Trophoblast cell (in vitro differentiated cells and primary cell): ENCODE data around the gene XPR1.

Source experiments
- DNase-seq, 2 donors: peaks; one replicate each; pipeline ENCODE4 v3.0.0-alpha.2; 2016
- H2AFZ ChIP-seq: 2 replicates; pipeline ENCODE4 v1.6.1; 2013; ENCODE audit warnings: low read length, moderate library complexity, mild to moderate bottlenecking; ENCODE audit not compliant: insufficient read depth, poor library complexity
- H2AK5ac ChIP-seq: 2 replicates; pipeline ENCODE4 v1.6.1; 2013; ENCODE audit warnings: mild to moderate bottlenecking, low read length
- H2BK120ac ChIP-seq: 2 replicates; pipeline ENCODE4 v1.6.1; 2013; ENCODE audit warnings: low read length, mild to moderate bottlenecking, moderate library complexity; ENCODE audit not compliant: insufficient read depth, poor library complexity
- H2BK12ac ChIP-seq: 2 replicates; pipeline ENCODE4 v1.6.1; 2013; ENCODE audit warnings: mild to moderate bottlenecking, low read length, moderate library complexity
- H2BK5ac ChIP-seq: 2 replicates; pipeline ENCODE4 v1.6.1; 2013; ENCODE audit warnings: low read length, low read depth, moderate library complexity, mild to moderate bottlenecking; ENCODE audit not compliant: poor library complexity
- H3K14ac ChIP-seq: 2 replicates; pipeline ENCODE4 v1.6.1; 2013; ENCODE audit warnings: mild to moderate bottlenecking, low read length
- H3K18ac ChIP-seq: 2 replicates; pipeline ENCODE4 v1.6.1; 2013; ENCODE audit warnings: mild to moderate bottlenecking, low read length
- H3K23ac ChIP-seq: 2 replicates; pipeline ENCODE4 v1.6.1; 2013; ENCODE audit warnings: low read length
- H3K27ac ChIP-seq: 2 replicates; pipeline ENCODE4 v1.5.1; 2013; ENCODE audit warnings: low read depth, mild to moderate bottlenecking, inconsistent platforms, low read length, moderate library complexity
- H3K27me3 ChIP-seq: 2 replicates; pipeline ENCODE4 v1.6.1; 2013; ENCODE audit warnings: inconsistent platforms, mild to moderate bottlenecking, low read length, moderate library complexity; ENCODE audit not compliant: insufficient read depth
- H3K36me3 ChIP-seq, 2 experiments: 1 replicate in 1 of 2; 2 replicates in 1 of 2; pipeline ENCODE4 v1.6.1; 2013; ENCODE audit warnings: low read length in 2 of 2, mild to moderate bottlenecking in 2 of 2, moderate library complexity in 1 of 2; ENCODE audit not compliant: insufficient read depth in 2 of 2, control insufficient read depth in 1 of 2
- H3K4ac ChIP-seq: 2 replicates; pipeline ENCODE4 v1.6.1; 2013; ENCODE audit warnings: low read depth, mild to moderate bottlenecking, low read length, moderate library complexity
- H3K4me1 ChIP-seq, 2 experiments: 1 replicate in 1 of 2; 2 replicates in 1 of 2; pipeline ENCODE4 v1.6.1; 2013; ENCODE audit warnings: low read length in 2 of 2, mild to moderate bottlenecking in 2 of 2, moderate library complexity in 1 of 2; ENCODE audit not compliant: insufficient read depth in 2 of 2, control insufficient read depth in 1 of 2
- H3K4me2 ChIP-seq: 2 replicates; pipeline ENCODE4 v1.6.1; 2013; ENCODE audit warnings: inconsistent platforms, mild to moderate bottlenecking, low read length, moderate library complexity
- H3K4me3 ChIP-seq: 2 replicates; pipeline ENCODE4 v1.5.1; 2013; ENCODE audit warnings: mild to moderate bottlenecking, low read depth, low read length, inconsistent platforms
- H3K79me1 ChIP-seq: one replicate; pipeline ENCODE4 v1.6.1; 2013; ENCODE audit warnings: low read length
- H3K79me2 ChIP-seq: 2 replicates; pipeline ENCODE4 v1.6.1; 2013; ENCODE audit warnings: low read length, mild to moderate bottlenecking; ENCODE audit not compliant: control insufficient read depth, insufficient read depth, poor library complexity
- H3K9ac ChIP-seq: 2 replicates; pipeline ENCODE4 v1.6.1; 2013; ENCODE audit warnings: mild to moderate bottlenecking, low read length
- H3K9me3 ChIP-seq: 2 replicates; pipeline ENCODE4 v1.6.1; 2013; ENCODE audit warnings: low read depth, mild to moderate bottlenecking, control low read depth, inconsistent platforms, low read length; ENCODE audit not compliant: insufficient read depth
- H4K12ac ChIP-seq: 2 replicates; pipeline ENCODE4 v1.6.1; 2013; ENCODE audit warnings: low read depth, mild to moderate bottlenecking, low read length, moderate library complexity
- H4K8ac ChIP-seq: 2 replicates; pipeline ENCODE4 v1.6.1; 2013; ENCODE audit warnings: low read depth, mild to moderate bottlenecking, low read length, moderate library complexity
- H4K91ac ChIP-seq: one replicate; pipeline ENCODE4 v1.6.1; 2013; ENCODE audit warnings: low read depth, mild to moderate bottlenecking, low read length, moderate library complexity
- WGBS: extraction: QIAGEN DNeasy Blood & Tissue Kit; methylation state at CpG from one replicate; pipeline ENCODE4 v1.1.7; 2013; ENCODE audit warnings: missing lambda C conversion rate; ENCODE audit not compliant: insufficient read length, insufficient coverage; ENCODE audit errors: extremely low coverage; 5-methylcytosine and 5-hydroxymethylcytosine counted together

The XPR1 gene

GRCh38 chr1:180845352-180845751 is 213.5 kb downstream of the XPR1 start:
- H3K4me2 ChIP-seq: no peak overlapping the region
- no peaks in the 10 kb centered on the region for H3K79me2 ChIP-seq
- no peak for DNase-seq
- no peak overlapping the region for H3K14ac ChIP-seq
- no peak overlapping the region for H3K4me3 ChIP-seq
- no peak overlapping the region for H4K8ac ChIP-seq
- H3K36me3 ChIP-seq: no peaks in the 10 kb centered on the region
- H2BK120ac ChIP-seq: no peak overlapping the region
- H3K23ac ChIP-seq: no peak overlapping the region
- H2AK5ac ChIP-seq: no peak overlapping the region
- H3K27me3 ChIP-seq: no peaks in the 10 kb centered on the region
- WGBS: no CpG with 5 or more reads among the region's 1 CpG
- no peak overlapping the region for H3K9ac ChIP-seq
- no peak overlapping the region for H3K27ac ChIP-seq
- H3K9me3 ChIP-seq: no peaks in the 10 kb centered on the region
- no peaks in the 10 kb centered on the region for H3K4me1 ChIP-seq
- H2BK5ac ChIP-seq: no peak overlapping the region
- H4K12ac ChIP-seq: no peak overlapping the region
- H2BK12ac ChIP-seq: no peak overlapping the region
- no peak overlapping the region for H4K91ac ChIP-seq
- no peak overlapping the region for H3K18ac ChIP-seq
- H2AFZ ChIP-seq: no peak overlapping the region
- H3K4ac ChIP-seq: no peak overlapping the region
- no peaks in the 10 kb centered on the region for H3K79me1 ChIP-seq

- Histone ChIP-seq H4K8ac (no peak overlapping the region), H3K23ac (no peak overlapping the region), H2AK5ac (no peak overlapping the region), H3K14ac (no peak overlapping the region), H3K36me3 (no peaks in the 10 kb centered on the region), H2AFZ (no peak overlapping the region), H3K18ac (no peak overlapping the region), H3K27ac (no peak overlapping the region), H2BK12ac (no peak overlapping the region), H2BK120ac (no peak overlapping the region), H3K4me1 (no peaks in the 10 kb centered on the region), H3K79me2 (no peaks in the 10 kb centered on the region), H3K4me3 (no peak overlapping the region), H4K12ac (no peak overlapping the region), H3K79me1 (no peaks in the 10 kb centered on the region), H3K9ac (no peak overlapping the region), H3K4ac (no peak overlapping the region), H3K4me2 (no peak overlapping the region), H2BK5ac (no peak overlapping the region), H3K9me3 (no peaks in the 10 kb centered on the region), H4K91ac (no peak overlapping the region), H3K27me3 (no peaks in the 10 kb centered on the region)
- DNase-seq: no peak
Observed at GRCh38 chr1:180848191-180848590, 216.4 kb downstream of the XPR1 start.

DNA sequence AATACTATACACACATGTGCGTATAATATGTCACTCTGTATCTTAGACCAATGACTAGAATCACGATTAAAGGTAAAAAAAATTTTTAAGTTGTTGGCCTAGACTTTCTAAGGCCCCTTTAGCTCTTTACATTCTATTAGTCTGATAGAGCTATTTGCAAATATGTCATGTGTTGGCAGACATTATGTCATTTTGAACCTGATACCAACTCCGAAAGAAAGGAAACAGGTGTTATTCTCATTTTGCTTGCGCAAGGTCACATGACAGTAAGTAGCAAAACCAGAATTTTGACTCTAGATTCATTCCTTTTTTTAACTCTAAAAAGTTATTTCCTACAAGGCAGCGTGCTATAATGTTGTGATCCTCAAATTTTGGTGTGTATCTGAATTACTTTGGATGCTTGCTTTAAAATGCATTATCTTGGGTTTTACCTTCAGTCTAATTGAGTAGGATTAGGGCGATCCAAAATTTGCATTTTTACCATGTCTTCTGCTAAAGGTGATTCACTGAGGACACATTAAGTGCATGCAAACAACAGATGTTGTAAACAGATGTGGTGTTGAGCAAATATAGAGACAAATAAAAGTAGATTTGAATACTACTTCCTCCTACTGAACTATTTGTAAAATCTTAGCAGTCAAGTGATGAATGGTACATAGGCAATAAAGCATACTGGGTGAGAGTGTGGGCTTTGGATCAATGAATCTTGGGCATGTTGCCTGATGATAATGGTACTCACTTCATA is 217.4 kb downstream of the XPR1 start:
- Histone ChIP-seq H4K91ac (no peak overlapping the region), H3K79me2 (no peaks in the 10 kb centered on the region), H3K27me3 (no peaks in the 10 kb centered on the region), H2BK12ac (no peak overlapping the region), H2BK120ac (no peak overlapping the region), H3K9ac (no peak overlapping the region), H4K12ac (no peak overlapping the region), H3K79me1 (no peaks in the 10 kb centered on the region), H3K36me3 (no peaks in the 10 kb centered on the region), H3K14ac (no peak overlapping the region), H3K4me2 (no peak overlapping the region), H3K23ac (no peak overlapping the region), H3K18ac (no peak overlapping the region), H2BK5ac (no peak overlapping the region), H3K4me3 (no peak overlapping the region), H2AFZ (no peak overlapping the region), H2AK5ac (no peak overlapping the region), H3K9me3 (no peaks in the 10 kb centered on the region), H4K8ac (no peak overlapping the region), H3K27ac (no peak overlapping the region), H3K4ac (no peak overlapping the region), H3K4me1 (no peaks in the 10 kb centered on the region)
- DNase-seq: peak; percentile 3 to 52
- WGBS: no CpG with 5 or more reads among the region's 6 CpGs

DNA sequence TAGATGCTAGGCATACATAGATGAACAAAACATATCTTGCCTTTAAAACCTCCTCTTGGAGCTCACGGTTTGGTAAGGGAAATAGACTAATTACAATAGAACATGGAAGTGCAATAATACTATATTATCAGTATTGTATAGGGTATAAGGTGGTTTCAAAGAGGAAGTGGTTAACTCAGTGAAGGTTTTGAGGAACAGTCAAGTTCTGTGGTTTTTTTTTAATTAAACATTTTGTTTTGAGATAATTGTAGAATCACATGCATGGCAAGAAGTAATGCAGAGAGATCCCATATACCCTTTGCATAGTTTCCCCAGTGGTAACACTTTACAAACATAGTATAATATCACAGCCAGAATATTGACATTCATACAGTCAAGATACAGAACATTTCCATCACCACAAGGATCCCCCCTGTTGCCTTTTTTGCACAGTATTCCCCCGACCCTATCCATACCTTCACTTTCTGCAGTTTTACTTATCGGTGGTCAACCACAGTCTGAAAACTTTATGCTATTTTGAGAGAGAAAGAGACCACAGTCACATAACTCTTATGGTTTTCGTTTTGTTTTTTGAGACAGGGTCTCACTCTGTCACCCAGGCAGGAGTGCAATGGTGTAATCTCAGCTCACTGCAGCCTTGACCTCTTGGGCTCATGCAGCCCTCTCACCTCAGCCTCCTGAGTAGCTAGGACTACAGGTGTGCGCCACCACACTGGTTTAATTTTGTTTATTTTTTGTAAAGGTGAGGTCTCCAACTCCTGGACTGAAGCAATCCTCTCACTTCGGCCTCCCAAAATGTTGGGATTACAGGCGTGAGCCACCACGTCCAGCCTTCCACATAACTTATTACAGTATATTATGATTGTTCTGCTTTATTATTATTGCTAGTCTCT is 220.4 kb downstream of the XPR1 start:
- Histone ChIP-seq H3K79me2 (no peaks in the 10 kb centered on the region), H3K9me3 (no peaks in the 10 kb centered on the region), H2AK5ac (no peak overlapping the region), H3K27me3 (no peaks in the 10 kb centered on the region), H2AFZ (no peak overlapping the region), H3K4me2 (no peak overlapping the region), H3K9ac (no peak overlapping the region), H3K27ac (no peak overlapping the region), H3K4me3 (no peak overlapping the region), H2BK5ac (no peak overlapping the region), H3K23ac (no peak overlapping the region), H4K8ac (no peak overlapping the region), H4K91ac (no peak overlapping the region), H3K18ac (no peak overlapping the region), H2BK12ac (no peak overlapping the region), H2BK120ac (no peak overlapping the region), H3K79me1 (no peaks in the 10 kb centered on the region), H3K14ac (no peak overlapping the region), H3K4me1 (peaks cover 0 to 2% of the 10 kb centered on the region in 2 experiments), H4K12ac (no peak overlapping the region), H3K4ac (no peak overlapping the region), H3K36me3 (no peaks in the 10 kb centered on the region)
- no CpG with 5 or more reads among the region's 8 CpGs for WGBS
- DNase-seq: no peak
